ENCODE measurements around the gene DNASE1L1. TPM values are rescaled to one million over a fixed set of nuclear protein-coding genes. Genes with fewer than 3 reads are reported as not detected.

DNASE1L1 gene
- total and polyA plus RNA-seq, 5 donors from 2014 or later, result 12.2 to 29.7 (median 19.9) TPM

DNA sequence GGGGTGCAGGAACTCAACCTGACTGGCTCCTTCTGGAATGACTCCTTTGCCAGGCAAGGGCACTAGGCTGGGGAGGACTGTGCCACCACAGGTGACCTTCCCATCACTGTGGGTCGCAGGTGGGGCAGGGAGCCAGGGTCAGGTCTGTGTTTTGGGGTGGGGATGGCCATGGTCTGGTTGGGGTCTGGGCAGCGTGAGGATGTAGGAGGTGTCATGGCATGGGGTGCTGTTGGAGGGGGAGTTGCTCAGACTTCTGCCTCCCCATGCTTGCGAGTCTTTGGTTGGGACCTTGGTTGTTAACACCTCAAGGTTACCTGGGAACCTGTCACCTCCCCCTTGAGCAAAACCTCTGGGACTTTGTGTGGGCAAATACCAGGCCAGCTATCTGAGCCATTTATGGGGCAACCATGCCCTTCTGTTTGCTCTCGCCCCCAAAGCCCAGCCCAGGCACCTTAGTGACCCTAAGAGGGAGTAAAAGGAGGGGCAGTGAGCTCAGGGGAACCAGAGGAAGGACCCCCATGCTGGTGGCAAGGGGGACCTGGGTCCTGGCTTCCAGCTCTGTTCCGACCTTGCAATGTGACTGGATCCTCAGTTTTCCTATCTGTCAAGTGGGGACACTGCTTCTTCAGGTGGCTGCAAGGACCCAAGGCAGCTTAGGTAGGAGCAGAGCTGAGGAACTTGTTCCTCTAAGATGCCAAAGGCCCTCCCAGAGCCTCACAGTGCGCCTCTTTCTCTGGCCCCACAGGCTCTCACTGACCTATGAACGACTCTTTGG, 25.5 kb upstream of the DNASE1L1 start:
- Histone ChIP-seq H3K4me3 (ENCODE audit: low read depth, low read length) (no peak overlapping the region), H3K9me3 (ENCODE audit: control insufficient read depth in 2 of 2, low read length in 2 of 2) (no peaks in the 10 kb centered on the region), H3K36me3 (ENCODE audit: control insufficient read depth, insufficient read depth, low read length) (peaks cover 9% of the 10 kb centered on the region), H3K4me1 (ENCODE audit: control insufficient read depth, insufficient read depth, low read length, poor library complexity, severe bottlenecking) (peaks cover 33% of the 10 kb centered on the region), H3K27ac (ENCODE audit: insufficient read depth, low read length, poor library complexity, severe bottlenecking) (no peak overlapping the region), H3K27me3 (ENCODE audit: control insufficient read depth, insufficient read depth, low read length) (no peaks in the 10 kb centered on the region)
- DNase-seq, result no peak
- Mint-ChIP-seq H3K36me3 (peaks cover 5% of the 10 kb centered on the region), H3K9me3 (peaks cover 0 to 2% (median 0%) of the 10 kb centered on the region in 7 donors), H3K27me3 (no peaks in the 10 kb centered on the region), H3K27ac (peak overlapping the region in 1 of 3 donors; percentile 43), H3K4me1 (peaks cover 0 to 27% (median 10%) of the 10 kb centered on the region in 4 donors), H3K4me3 (peak overlapping the region in 1 of 4 donors; percentile 83)
- no peak for ATAC-seq (ENCODE audit: low read depth in 2 of 2)

DNA sequence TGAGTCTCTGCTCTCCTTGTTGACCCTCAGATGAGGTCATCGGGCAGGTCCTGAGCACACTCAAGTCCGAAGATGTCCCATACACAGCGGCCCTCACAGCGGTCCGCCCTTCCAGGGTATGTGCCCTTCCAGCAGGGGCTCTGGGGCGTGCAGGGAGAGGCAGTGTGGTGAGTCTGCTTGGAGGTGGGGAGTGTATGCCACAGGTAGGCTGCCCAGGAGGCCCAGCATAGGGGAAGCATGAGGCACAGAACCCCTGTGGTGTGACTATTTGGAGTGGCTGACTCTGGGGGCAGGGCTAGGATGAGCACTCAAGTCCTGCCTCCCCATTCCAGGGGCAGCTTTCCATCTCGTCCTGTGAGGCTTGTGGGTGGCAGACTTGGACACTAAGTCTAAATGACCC, 24.6 kb upstream of the DNASE1L1 start:
- no peak overlapping the region for H3K27ac ChIP-seq (ENCODE audit: insufficient read depth, low read length, poor library complexity, severe bottlenecking)
- peaks cover 0 to 29% (median 14%) of the 10 kb centered on the region in 4 donors for H3K4me1 Mint-ChIP-seq
- no peaks in the 10 kb centered on the region for H3K9me3 ChIP-seq (ENCODE audit: control insufficient read depth in 2 of 2, low read length in 2 of 2)
- no peaks in the 10 kb centered on the region for H3K27me3 ChIP-seq (ENCODE audit: control insufficient read depth, insufficient read depth, low read length)
- H3K36me3 ChIP-seq (ENCODE audit: control insufficient read depth, insufficient read depth, low read length), result peaks cover 8% of the 10 kb centered on the region
- DNase-seq, result no peak
- peak overlapping the region in 2 of 4 donors; percentile 51 to 59 for H3K4me3 Mint-ChIP-seq
- no peak overlapping the region for H3K4me3 ChIP-seq (ENCODE audit: low read depth, low read length)
- H3K36me3 Mint-ChIP-seq, result peaks cover 5% of the 10 kb centered on the region
- H3K27me3 Mint-ChIP-seq, result no peaks in the 10 kb centered on the region
- H3K27ac Mint-ChIP-seq, result peak overlapping the region in 1 of 3 donors; percentile 52
- H3K4me1 ChIP-seq (ENCODE audit: control insufficient read depth, insufficient read depth, low read length, poor library complexity, severe bottlenecking), result peaks cover 35% of the 10 kb centered on the region
- ATAC-seq (ENCODE audit: low read depth in 2 of 2), result no peak
- H3K9me3 Mint-ChIP-seq, result peaks cover 0 to 2% (median 0%) of the 10 kb centered on the region in 7 donors

DNA sequence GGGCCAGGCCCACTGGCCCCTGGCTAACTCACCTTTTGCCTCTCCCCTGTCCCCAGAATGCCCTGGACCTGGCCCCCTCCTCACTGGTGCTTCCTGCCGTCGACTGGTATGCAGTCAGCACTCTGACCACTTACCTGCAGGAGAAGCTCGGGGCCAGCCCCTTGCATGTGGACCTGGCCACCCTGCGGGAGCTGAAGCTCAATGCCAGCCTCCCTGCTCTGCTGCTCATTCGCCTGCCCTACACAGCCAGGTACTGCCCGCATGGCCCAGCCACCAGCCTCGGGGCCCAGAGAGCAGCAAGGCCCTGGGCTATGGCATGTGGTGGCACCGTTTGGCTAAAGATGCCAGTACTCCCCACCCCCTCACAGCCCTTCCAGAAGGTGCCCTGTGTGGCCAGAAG, 23.2 kb upstream of the DNASE1L1 start:
- Mint-ChIP-seq H3K4me3 (no peak overlapping the region), H3K9me3 (no peaks in the 10 kb centered on the region), H3K27ac (no peak overlapping the region), H3K36me3 (peaks cover 5% of the 10 kb centered on the region), H3K4me1 (peaks cover 0 to 35% (median 19%) of the 10 kb centered on the region in 4 donors), H3K27me3 (no peaks in the 10 kb centered on the region)
- Histone ChIP-seq H3K4me3 (ENCODE audit: low read depth, low read length) (no peak overlapping the region), H3K4me1 (ENCODE audit: control insufficient read depth, insufficient read depth, low read length, poor library complexity, severe bottlenecking) (peaks cover 24% of the 10 kb centered on the region), H3K9me3 (ENCODE audit: control insufficient read depth in 2 of 2, low read length in 2 of 2) (no peaks in the 10 kb centered on the region), H3K27me3 (ENCODE audit: control insufficient read depth, insufficient read depth, low read length) (no peaks in the 10 kb centered on the region), H3K27ac (ENCODE audit: insufficient read depth, low read length, poor library complexity, severe bottlenecking) (no peak overlapping the region), H3K36me3 (ENCODE audit: control insufficient read depth, insufficient read depth, low read length) (peaks cover 8% of the 10 kb centered on the region)
- DNase-seq (no peak), ATAC-seq (ENCODE audit: low read depth in 2 of 2) (no peak)

DNA sequence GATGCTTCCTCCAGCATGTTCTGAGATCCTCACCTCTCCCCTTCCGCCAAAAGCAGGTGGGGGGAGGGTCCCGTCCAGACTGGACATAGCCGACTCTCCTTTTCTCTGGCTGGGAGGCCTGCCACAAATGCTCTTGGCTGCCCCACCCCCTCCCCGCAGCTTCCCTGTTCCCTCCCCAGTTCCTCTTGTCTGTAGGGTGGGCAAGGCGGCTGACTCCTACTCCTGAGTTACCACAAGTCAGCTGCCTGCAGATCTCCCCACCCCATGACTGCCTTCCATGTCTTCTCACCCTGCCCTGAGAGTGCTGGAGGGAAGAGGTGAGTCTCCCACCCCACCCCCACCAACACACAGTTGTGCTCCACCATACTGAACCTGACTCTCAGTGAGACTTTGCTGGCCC, 22.3 kb upstream of the DNASE1L1 start:
- Mint-ChIP-seq H3K36me3 (peaks cover 5% of the 10 kb centered on the region), H3K27me3 (no peaks in the 10 kb centered on the region), H3K27ac (peak overlapping the region in 1 of 3 donors; percentile 66), H3K4me3 (no peak overlapping the region), H3K4me1 (peaks cover 0 to 35% (median 19%) of the 10 kb centered on the region in 4 donors), H3K9me3 (no peaks in the 10 kb centered on the region)
- no peak for ATAC-seq (ENCODE audit: low read depth in 2 of 2)
- no peak overlapping the region for H3K4me3 ChIP-seq (ENCODE audit: low read depth, low read length)
- H3K36me3 ChIP-seq (ENCODE audit: control insufficient read depth, insufficient read depth, low read length), result peaks cover 8% of the 10 kb centered on the region
- DNase-seq, result no peak
- peaks cover 23% of the 10 kb centered on the region for H3K4me1 ChIP-seq (ENCODE audit: control insufficient read depth, insufficient read depth, low read length, poor library complexity, severe bottlenecking)
- H3K9me3 ChIP-seq (ENCODE audit: control insufficient read depth in 2 of 2, low read length in 2 of 2), result no peaks in the 10 kb centered on the region
- no peaks in the 10 kb centered on the region for H3K27me3 ChIP-seq (ENCODE audit: control insufficient read depth, insufficient read depth, low read length)
- H3K27ac ChIP-seq (ENCODE audit: insufficient read depth, low read length, poor library complexity, severe bottlenecking), result no peak overlapping the region

DNA sequence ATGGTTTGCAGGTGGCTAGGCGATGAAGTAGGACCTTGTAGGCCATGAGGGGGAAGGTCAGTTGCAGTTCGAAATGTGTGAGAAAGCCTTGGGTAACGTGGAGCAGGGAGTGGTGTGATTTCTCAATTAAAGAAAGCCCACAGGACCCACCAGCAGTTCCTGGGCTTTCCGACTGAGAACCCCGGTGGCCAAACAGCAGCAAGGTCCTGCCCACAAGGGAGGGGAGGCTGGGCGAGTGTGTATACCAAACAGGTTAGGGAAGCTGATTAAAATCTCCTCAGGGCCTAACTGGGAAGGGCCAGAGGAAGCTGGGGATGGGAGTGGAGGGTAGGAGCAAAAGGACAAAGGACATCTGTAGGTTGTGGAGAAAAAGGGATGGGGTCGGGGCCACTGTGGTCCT, 21.9 kb upstream of the DNASE1L1 start:
- no peak for ATAC-seq (ENCODE audit: low read depth in 2 of 2)

DNA sequence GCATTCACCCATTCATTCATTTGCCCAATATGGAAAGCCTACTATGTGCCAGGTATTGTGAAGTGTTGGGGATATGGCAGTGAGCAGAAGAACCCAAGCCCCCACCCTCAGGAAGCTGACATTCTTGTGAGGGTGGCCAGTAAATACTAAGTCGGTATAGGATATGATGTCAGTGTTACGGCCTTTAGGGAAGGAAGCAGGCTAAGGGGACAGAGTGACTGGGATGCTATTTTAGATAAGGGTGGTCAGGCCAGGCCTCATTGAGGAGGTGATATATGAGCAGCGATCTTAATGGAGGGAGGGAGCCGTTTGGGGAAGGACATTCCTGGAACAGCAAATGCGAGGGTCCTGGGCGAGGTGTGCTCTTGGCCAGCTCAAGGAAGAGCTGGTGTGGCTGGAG, 21.4 kb upstream of the DNASE1L1 start:
- Mint-ChIP-seq H3K27ac (no peak overlapping the region), H3K27me3 (no peaks in the 10 kb centered on the region), H3K36me3 (peaks cover 5% of the 10 kb centered on the region), H3K4me3 (peak overlapping the region in 3 of 4 donors; percentile 26 to 96 (median 91)), H3K9me3 (peaks cover 0 to 1% (median 0%) of the 10 kb centered on the region in 7 donors), H3K4me1 (peaks cover 0 to 30% (median 17%) of the 10 kb centered on the region in 4 donors)
- Histone ChIP-seq H3K27me3 (ENCODE audit: control insufficient read depth, insufficient read depth, low read length) (no peaks in the 10 kb centered on the region), H3K36me3 (ENCODE audit: control insufficient read depth, insufficient read depth, low read length) (peaks cover 8% of the 10 kb centered on the region), H3K27ac (ENCODE audit: insufficient read depth, low read length, poor library complexity, severe bottlenecking) (no peak overlapping the region), H3K4me3 (ENCODE audit: low read depth, low read length) (no peak overlapping the region), H3K4me1 (ENCODE audit: control insufficient read depth, insufficient read depth, low read length, poor library complexity, severe bottlenecking) (peaks cover 19% of the 10 kb centered on the region), H3K9me3 (ENCODE audit: control insufficient read depth in 2 of 2, low read length in 2 of 2) (no peaks in the 10 kb centered on the region)
- ATAC-seq (ENCODE audit: low read depth in 2 of 2) (no peak), DNase-seq (no peak)

More for the DNA sequence above, 21.9 kb upstream of the DNASE1L1 start:
- no peaks in the 10 kb centered on the region for H3K27me3 ChIP-seq (ENCODE audit: control insufficient read depth, insufficient read depth, low read length)
- H3K9me3 Mint-ChIP-seq, result peaks cover 0 to 1% (median 0%) of the 10 kb centered on the region in 7 donors
- peaks cover 19% of the 10 kb centered on the region for H3K4me1 ChIP-seq (ENCODE audit: control insufficient read depth, insufficient read depth, low read length, poor library complexity, severe bottlenecking)
- no peak overlapping the region for H3K27ac ChIP-seq (ENCODE audit: insufficient read depth, low read length, poor library complexity, severe bottlenecking)
- H3K4me1 Mint-ChIP-seq, result peaks cover 0 to 31% (median 17%) of the 10 kb centered on the region in 4 donors
- H3K27ac Mint-ChIP-seq, result peak overlapping the region in 1 of 3 donors; percentile 66
- H3K4me3 Mint-ChIP-seq, result peak overlapping the region in 3 of 4 donors; percentile 26 to 96 (median 43)
- peaks cover 8% of the 10 kb centered on the region for H3K36me3 ChIP-seq (ENCODE audit: control insufficient read depth, insufficient read depth, low read length)
- no peaks in the 10 kb centered on the region for H3K9me3 ChIP-seq (ENCODE audit: control insufficient read depth in 2 of 2, low read length in 2 of 2)
- H3K27me3 Mint-ChIP-seq, result no peaks in the 10 kb centered on the region
- H3K4me3 ChIP-seq (ENCODE audit: low read depth, low read length), result no peak overlapping the region
- no peak for DNase-seq
- H3K36me3 Mint-ChIP-seq, result peaks cover 5% of the 10 kb centered on the region

DNA sequence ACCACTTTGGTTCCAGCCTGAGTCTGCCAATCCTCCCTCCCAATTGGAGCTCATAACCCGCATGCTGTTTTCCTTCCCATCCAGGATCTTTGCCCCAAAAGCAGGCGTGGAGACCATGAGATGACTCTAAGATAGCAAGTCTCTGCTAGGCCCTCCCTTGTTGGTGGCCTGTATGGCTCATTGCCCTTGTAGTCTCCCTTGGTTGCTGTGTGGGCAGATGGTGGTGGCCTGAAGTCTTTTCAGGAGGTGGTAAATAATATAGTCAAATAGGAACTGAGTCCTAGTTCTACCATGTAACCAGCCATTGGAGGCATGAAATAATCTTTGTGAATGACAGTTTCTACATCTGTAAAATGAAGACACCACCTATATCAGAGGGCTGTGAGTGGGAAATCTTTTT, 20.7 kb upstream of the DNASE1L1 start:
- ATAC-seq (ENCODE audit: low read depth in 2 of 2), result no peak
- Mint-ChIP-seq H3K36me3 (peaks cover 5% of the 10 kb centered on the region), H3K4me3 (peak overlapping the region; percentile 86 to 96 (median 88)), H3K9me3 (peaks cover 0 to 1% (median 0%) of the 10 kb centered on the region in 7 donors), H3K27ac (peak overlapping the region; percentile 14 to 89 (median 78)), H3K4me1 (peaks cover 0 to 30% (median 17%) of the 10 kb centered on the region in 4 donors), H3K27me3 (no peaks in the 10 kb centered on the region)
- H3K27me3 ChIP-seq (ENCODE audit: control insufficient read depth, insufficient read depth, low read length), result no peaks in the 10 kb centered on the region
- peaks cover 3% of the 10 kb centered on the region for H3K36me3 ChIP-seq (ENCODE audit: control insufficient read depth, insufficient read depth, low read length)
- DNase-seq, result no peak
- H3K4me1 ChIP-seq (ENCODE audit: control insufficient read depth, insufficient read depth, low read length, poor library complexity, severe bottlenecking), result peaks cover 19% of the 10 kb centered on the region
- no peak overlapping the region for H3K27ac ChIP-seq (ENCODE audit: insufficient read depth, low read length, poor library complexity, severe bottlenecking)
- no peaks in the 10 kb centered on the region for H3K9me3 ChIP-seq (ENCODE audit: control insufficient read depth in 2 of 2, low read length in 2 of 2)
- H3K4me3 ChIP-seq (ENCODE audit: low read depth, low read length), result peak overlapping the region; percentile 53
